ENCODE data around the gene RAD51B.

RAD51B gene

GRCh38 chr14:67908052-67908754 lies 88.6 kb downstream of the RAD51B start:
- DNase-seq, result no peak

DNA sequence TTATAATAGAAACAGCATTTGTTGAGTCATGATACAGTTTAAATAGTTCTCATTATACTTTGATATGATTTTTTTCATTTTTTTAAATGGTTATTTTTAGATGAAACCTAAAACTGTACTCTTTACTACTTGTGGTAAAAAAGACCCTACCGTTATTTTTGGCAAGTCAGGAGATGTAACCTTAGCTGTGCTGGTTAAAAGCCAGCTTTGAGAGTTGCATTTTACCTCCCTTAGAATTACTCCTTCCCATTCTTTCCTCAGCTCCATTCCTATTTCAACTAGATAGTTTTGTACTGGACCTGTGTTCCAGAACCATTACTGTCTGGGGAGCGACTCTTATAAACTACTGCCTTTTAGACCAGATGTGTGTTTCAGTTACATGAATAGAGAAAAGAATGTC lies 92.0 kb downstream of the RAD51B start:
- no peak for DNase-seq

DNA sequence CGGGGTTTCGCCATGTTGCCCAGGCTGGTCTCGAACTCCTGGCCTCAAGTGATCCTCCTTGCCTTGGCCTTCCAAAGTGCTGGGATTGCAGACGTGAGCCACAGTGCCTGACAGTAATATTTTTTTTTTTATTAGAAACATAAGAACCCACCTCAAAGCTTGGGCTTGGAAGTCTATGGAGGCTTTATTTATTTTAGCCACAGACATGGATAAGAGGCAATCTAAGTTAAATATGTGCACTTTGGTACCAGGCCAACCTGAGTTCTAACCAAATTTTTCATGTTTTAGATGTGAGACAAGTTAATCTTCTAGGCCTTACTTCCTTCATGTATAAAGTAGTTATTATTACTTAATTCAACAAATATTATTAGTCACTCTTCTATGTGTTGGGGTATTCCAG lies 96.9 kb downstream of the RAD51B start:
- no peak for DNase-seq

DNA sequence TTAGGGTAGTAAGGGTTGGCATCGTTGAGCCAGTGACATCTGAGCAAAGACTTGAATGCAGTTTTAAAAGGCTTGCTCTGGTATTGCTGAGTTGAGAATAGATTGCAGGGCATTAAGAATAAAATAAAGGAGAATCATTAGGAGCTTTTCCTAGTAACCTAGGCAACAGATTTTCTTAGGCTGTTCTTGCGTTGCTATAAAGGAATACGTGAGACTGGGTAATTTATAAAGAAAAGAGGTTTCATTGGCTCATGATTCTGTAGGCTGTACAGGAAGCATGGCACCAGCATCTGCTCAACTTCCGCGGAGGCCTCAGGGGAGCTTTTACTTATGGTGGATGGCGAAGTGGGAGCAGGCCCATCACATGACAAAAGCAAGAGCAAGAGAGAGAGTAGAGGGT lies 97.4 kb downstream of the RAD51B start:
- DNase-seq, result no peak

- DNase-seq, result no peak
These were observed 99.3 kb downstream of the RAD51B start for GRCh38 chr14:67918838-67919237.

GRCh38 chr14:67919259-67920032 lies 99.9 kb downstream of the RAD51B start:
- DNase-seq, result no peak

- DNase-seq, result no peak
These were observed 107.2 kb downstream of the RAD51B start for GRCh38 chr14:67926821-67927220.

DNA sequence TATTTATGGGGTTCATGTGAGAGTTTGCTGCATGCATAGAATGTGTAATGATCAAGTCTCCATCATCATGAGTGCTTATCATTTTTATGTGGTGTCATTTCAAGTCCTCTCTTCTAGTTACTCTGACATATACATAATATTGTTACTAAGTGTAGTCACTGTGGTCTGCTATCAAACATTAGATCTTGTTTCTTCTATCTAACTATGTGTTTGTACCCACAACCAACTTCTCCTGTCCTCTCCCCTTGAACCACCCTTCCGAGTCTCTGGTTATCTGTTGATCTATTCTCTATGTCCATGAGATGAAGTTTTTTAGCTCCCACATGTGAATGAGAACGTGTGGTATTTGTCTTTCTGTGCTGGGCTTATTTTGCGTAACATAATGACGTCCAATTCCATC lies 107.7 kb downstream of the RAD51B start:
- DNase-seq, result no peak

- no peak for DNase-seq
These were observed 108.8 kb downstream of the RAD51B start for GRCh38 chr14:67928375-67928774.

DNA sequence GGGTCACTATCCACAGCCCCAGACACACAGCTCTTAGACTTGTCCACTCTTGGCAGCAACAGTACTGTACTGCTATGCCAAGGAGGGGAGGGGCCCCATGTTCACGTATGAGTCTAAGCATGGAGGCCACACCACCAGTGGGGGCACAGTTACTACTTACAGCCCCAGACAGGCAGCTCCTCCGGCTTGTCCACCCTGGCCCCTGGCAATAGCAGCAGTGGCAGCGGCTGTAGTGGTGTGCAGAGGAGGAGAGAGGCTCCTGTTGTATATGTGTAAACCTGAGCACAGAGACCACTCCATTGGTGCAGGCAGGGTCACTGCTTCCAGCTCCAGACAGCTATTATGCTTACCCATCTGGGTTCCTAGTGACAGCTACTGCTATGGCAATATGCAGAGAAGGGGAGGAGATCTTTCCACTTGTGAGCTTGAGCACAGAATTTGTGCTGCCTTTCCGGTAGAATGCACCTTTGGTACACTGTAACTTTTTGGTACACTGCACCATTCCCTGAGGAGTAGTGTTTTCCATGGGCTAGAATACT lies 113.2 kb downstream of the RAD51B start:
- DNase-seq, result no peak

DNA sequence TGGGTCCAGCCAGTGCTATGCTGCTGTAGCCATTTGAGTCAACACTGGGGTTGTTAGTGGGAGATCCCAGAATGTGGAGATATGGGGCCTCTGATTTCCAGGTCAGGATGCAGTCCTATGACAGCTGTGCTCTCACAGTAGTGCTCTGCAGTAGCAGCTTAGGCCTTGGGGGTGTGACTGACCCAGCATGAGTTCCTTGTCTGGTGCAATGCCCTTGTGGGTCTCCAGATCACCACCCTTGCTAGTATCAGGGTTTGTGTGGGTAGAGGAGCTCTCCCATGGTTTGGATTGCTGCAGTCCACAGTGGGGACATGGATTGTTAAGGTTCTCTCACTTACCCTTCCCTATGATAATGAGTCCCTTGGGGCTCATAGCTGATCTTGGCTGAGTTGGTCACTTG lies 113.7 kb downstream of the RAD51B start:
- no peak for DNase-seq

DNA sequence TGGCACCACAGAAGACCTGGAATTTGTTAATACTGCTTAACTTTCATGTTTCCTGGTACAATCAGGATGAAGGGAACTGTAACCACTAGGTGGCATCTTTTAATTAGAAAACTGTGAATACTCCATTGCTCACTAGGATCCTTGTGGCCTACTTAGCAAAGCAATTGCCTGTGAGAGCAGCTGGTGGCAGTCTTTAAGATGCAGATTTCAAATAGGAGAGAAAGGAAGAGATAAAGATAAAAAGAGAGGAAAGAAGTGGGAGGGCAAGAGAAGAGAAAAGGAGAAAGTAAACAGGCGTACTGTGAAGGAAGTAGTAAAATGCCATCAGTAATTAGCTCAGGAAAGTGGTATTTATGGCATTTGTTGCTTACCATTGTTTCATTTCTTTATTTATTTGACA lies 114.5 kb downstream of the RAD51B start:
- DNase-seq, result peak; percentile 54

DNA sequence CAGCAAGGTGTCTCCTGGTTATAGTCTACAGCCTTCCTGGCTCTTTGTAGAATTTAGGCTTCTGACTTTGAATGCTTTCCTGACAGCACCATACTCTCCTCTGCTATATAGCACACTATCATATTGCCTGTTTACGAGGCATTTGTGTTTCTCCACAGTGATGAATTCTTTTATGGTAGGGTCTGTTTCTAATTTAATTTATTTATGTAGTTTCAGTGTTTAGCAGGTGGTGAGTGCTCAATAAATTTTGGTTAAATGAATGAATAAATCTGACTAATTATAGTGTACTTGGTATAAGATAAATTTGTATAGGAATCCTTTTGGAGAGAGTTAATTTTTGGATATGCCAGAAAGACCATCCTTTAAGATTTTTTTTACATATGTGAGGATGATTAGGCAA lies 115.3 kb downstream of the RAD51B start:
- no peak for DNase-seq

DNA sequence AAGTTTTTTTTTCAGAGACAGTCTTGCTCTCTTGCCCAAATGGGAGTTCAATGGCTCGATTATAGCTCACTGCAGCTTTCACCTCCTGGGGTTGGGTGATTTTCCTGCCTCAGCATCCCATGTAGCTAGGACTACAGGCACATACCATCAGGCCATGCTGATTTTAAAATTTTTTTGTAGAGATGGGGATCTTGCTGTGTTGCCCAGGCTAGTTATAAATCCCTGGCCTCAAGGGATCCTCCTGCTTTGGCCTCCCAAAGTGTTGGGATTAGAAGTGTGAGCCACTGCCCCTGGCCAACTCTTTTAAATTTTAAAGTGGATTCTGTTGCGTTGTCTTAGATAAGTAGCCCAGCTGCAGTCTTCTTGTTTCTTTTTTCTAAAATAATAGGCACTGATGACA lies 115.8 kb downstream of the RAD51B start:
- DNase-seq, result no peak

DNA sequence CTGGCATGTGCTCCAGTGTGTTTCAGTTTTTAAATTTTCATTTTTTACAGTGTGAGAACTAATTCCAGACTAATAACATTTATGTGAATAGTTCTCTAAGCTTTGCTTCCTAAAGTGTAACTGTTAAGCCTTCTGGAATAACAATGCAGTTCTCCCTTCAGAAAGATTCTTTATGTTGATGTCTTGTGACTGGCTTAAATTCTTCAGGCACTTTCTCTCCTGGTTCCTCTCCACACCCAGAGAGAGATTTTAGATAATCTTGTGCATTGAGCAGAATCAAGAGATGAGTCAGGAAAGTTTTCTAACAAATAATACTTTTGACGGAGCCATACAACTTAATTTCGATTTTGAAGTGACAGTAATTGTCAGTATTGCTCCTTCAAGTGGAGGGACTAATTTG lies 118.5 kb downstream of the RAD51B start:
- no peak for DNase-seq

DNA sequence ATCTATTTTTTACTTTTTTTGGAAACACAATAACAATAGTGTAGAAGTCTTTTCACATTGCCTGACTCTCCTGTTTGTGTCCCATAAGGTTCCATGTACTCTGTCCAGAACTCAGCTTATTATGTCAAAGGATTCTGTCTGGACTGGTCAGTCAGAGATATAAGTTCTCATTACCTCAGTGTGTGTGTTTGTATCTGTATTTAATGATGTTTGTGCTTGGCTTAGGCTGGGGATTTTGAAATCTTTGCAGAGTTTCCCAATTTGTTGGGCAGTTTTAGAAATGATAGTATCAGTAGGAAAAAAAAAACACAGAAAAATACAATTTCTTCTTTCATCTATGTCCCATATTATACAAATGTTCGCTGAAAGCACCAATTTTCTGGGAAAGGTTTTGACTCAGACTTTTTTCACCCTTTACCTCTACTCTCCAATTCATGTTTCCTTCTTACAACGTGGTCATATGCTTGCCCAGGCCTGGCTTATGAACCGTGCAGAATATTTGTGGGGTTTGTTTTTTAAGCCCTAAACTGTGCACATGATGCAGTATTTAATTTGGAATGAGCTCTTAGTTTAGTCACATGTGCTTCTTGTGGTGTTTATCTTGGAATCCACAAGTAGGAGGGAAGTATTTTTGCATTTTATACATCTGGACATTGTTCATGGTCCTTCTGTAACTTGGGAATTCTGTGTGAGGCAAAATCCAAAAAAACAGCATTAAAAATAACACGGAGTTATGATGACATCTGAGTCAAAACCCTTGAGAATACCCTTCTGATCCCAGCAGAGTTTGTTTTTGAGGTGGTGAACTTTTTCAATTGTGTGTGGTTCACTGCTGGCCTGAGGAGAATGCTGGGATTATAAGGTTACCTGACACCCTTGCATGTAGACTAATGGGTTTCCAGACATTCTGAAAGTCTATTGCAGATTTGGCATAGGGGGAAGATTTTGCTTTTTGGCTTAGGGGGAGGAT lies 121.2 kb downstream of the RAD51B start:
- no peak for DNase-seq

- DNase-seq, result no peak
These were observed 122.0 kb downstream of the RAD51B start for GRCh38 chr14:67941456-67942018.

DNA sequence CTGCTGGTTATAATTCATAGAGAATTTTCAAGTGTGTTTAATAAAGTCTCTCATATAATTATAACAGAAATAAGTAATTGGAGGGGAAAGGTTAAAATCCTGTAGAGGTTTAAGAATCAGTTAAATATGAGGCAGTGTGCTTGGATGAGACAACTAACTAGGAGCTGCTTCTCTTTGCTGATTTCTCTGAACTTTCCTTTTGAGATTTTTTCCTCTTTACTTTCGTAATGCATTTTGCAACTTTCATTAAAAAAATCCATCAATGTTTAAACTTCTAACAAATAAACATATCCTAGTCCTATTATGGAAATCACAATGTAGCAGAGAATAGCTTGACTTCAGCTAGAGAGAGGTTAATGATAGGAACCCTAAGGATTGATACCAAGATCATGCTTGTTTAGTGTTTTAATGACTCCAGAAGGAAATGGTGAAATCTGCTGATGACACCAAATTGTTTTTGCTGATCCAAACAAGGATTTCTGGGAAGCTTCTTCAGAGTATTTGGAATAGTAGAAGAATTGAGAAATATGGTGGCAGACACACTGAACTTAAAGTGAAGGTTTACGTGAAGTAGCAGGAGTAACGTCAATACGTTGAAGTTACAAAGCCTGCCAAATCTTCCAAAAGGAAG lies 122.6 kb downstream of the RAD51B start:
- no peak for DNase-seq

GRCh38 chr14:67943947-67944346 lies 124.4 kb downstream of the RAD51B start:
- peak; percentile 69 for DNase-seq

DNA sequence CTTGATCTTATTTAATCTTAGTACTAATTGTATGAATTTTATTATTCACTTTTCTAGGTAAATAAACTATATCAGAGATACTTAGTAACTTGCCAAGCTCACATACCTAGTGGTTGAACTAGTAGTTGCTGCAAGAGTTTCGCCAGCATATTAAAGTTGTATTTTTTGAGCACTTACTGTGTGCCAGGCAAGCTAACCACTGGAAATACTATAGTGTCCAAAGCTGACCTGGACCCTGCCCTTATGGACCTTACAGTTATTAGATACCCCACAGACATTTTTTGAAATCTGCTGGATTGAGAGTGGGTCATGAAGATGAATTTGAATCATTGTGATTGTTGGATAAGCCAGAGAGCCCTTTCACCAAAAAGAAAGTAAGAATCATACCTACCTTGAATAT lies 125.0 kb downstream of the RAD51B start:
- no peak for DNase-seq

- no peak for DNase-seq
These were observed 130.2 kb downstream of the RAD51B start for GRCh38 chr14:67949771-67950170.

DNA sequence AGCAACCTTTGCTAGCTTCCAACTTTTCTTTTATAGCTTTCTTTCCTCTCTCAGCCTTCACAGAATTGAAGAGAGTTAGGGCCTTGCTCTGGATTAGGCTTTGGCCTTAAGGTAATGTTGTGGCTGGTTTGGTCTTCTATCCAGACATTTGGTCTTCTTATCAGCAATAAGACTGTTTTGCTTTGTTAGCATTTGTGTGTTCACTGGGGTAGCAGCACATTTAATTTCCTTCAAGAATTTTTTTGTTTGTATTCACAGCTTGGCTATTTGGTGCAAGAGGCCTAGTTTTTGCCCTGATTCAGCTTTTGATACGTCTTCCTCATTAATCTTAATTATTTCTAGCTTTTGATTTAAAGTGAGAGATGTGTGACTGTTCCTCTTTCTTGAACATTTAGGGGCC lies 130.8 kb downstream of the RAD51B start:
- no peak for DNase-seq

Data from NCI-H2107 (cell line).